Measurements from ENCODE around the gene CCDC50.

The CCDC50 gene

DNA sequence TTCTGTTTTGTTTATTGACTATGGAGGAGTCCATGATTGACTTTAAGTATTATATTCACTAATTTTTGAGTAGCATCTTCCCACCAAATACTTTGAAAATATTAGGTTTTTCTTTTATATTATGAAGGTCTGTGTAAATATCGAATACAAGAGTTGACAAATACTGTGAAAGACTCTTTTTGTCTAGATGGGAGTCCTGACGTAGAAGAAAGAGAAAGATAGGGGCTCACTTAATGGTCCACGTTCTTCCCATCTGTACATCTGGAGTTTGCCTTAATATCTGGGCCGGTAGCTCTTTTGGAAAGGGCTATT lies 8.9 kb downstream of the CCDC50 start:
- TF ChIP-seq POLR2AphosphoS5 (IDR thresholded peaks at IDR 0.05; ENCODE audit: low read depth), result no peak
- TF ChIP-seq, protein P1, sequence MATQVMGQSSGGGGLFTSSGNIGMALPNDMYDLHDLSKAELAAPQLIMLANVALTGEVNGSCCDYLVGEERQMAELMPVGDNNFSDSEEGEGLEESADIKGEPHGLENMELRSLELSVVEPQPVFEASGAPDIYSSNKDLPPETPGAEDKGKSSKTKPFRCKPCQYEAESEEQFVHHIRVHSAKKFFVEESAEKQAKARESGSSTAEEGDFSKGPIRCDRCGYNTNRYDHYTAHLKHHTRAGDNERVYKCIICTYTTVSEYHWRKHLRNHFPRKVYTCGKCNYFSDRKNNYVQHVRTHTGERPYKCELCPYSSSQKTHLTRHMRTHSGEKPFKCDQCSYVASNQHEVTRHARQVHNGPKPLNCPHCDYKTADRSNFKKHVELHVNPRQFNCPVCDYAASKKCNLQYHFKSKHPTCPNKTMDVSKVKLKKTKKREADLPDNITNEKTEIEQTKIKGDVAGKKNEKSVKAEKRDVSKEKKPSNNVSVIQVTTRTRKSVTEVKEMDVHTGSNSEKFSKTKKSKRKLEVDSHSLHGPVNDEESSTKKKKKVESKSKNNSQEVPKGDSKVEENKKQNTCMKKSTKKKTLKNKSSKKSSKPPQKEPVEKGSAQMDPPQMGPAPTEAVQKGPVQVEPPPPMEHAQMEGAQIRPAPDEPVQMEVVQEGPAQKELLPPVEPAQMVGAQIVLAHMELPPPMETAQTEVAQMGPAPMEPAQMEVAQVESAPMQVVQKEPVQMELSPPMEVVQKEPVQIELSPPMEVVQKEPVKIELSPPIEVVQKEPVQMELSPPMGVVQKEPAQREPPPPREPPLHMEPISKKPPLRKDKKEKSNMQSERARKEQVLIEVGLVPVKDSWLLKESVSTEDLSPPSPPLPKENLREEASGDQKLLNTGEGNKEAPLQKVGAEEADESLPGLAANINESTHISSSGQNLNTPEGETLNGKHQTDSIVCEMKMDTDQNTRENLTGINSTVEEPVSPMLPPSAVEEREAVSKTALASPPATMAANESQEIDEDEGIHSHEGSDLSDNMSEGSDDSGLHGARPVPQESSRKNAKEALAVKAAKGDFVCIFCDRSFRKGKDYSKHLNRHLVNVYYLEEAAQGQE (IDR thresholded peaks at IDR 0.05; ENCODE audit: insufficient replicate concordance, low read depth), result no peak
- no peak for TF ChIP-seq CTCF (IDR thresholded peaks at IDR 0.05; ENCODE audit: insufficient read depth, low read length)
- TF ChIP-seq GABPA (IDR thresholded peaks at IDR 0.05; ENCODE audit: low read depth), result no peak
- no peak for TF ChIP-seq SPI1 (IDR thresholded peaks at IDR 0.05; ENCODE audit: borderline replicate concordance, low read depth)
- H3K27me3 ChIP-seq (ENCODE audit: insufficient read depth, poor library complexity, severe bottlenecking), result no peaks in the 10 kb centered on the region
- no peak overlapping the region for H3K4me3 ChIP-seq (replicated peaks; ENCODE audit: insufficient read depth, low read length)
- no peak overlapping the region for H3K27ac ChIP-seq (replicated peaks)
- DNase-seq (ENCODE audit: low read depth in 1 of 2, low spot score in 1 of 2), result no peak

DNA sequence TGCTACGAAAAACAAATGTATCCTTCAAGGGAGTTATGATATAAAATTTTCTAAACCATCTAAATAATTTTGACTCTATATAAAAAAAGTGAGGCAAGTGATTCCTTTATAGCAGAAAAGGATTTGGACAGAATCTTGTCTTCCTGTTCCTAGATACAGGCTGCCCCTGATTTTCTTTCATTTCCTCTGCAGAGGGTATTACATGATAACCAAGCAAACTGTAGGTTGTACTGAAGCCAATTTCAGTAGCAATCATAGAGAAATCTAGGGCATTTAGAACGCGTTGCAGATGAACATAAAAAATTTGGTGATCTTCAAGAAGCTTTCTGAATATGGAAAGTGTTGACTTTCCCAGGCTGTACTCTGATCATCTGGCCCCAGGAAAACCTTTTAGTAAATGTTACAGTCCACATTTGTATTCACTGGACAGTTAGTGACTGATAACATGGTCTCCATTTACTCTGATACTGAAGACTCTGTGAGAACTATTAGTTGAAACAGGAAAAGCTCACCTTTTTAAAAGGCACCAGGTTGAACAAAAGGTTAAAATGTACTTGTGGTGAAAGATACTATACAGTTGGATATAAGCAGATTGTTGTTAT lies 10.2 kb downstream of the CCDC50 start:
- Histone ChIP-seq H3K27me3 (ENCODE audit: insufficient read depth, poor library complexity, severe bottlenecking) (no peaks in the 10 kb centered on the region), H3K27ac (replicated peaks) (no peak overlapping the region), H3K4me3 (replicated peaks; ENCODE audit: insufficient read depth, low read length) (no peak overlapping the region)
- TF ChIP-seq SPI1 (IDR thresholded peaks at IDR 0.05; ENCODE audit: borderline replicate concordance, low read depth) (no peak), CTCF (IDR thresholded peaks at IDR 0.05; ENCODE audit: insufficient read depth, low read length) (no peak), POLR2AphosphoS5 (IDR thresholded peaks at IDR 0.05; ENCODE audit: low read depth) (no peak), GABPA (IDR thresholded peaks at IDR 0.05; ENCODE audit: low read depth) (no peak)
- TF ChIP-seq, protein P1 (IDR thresholded peaks at IDR 0.05; ENCODE audit: insufficient replicate concordance, low read depth), result no peak
- no peak for DNase-seq (ENCODE audit: low read depth in 1 of 2, low spot score in 1 of 2)

GRCh38 chr3:191340351-191340750 lies 11.2 kb downstream of the CCDC50 start:
- H3K4me3 ChIP-seq (replicated peaks; ENCODE audit: insufficient read depth, low read length), result no peak overlapping the region
- H3K27ac ChIP-seq (replicated peaks), result no peak overlapping the region
- H3K27me3 ChIP-seq (ENCODE audit: insufficient read depth, poor library complexity, severe bottlenecking), result no peaks in the 10 kb centered on the region
- no peak for DNase-seq (ENCODE audit: low read depth in 1 of 2, low spot score in 1 of 2)
- TF ChIP-seq POLR2AphosphoS5 (IDR thresholded peaks at IDR 0.05; ENCODE audit: low read depth), result no peak
- TF ChIP-seq, protein P1 (IDR thresholded peaks at IDR 0.05; ENCODE audit: insufficient replicate concordance, low read depth), result no peak
- TF ChIP-seq CTCF (IDR thresholded peaks at IDR 0.05; ENCODE audit: insufficient read depth, low read length), result no peak
- no peak for TF ChIP-seq SPI1 (IDR thresholded peaks at IDR 0.05; ENCODE audit: borderline replicate concordance, low read depth)
- TF ChIP-seq GABPA (IDR thresholded peaks at IDR 0.05; ENCODE audit: low read depth), result no peak
